ENCODE data around the gene AGK. TPM values are rescaled to one million over a fixed set of nuclear protein-coding genes. Genes with fewer than 3 reads are reported as not detected.

AGK gene
- total RNA-seq, 1 donor from 2014 or later: 28.6 TPM

- Mint-ChIP-seq H3K27ac (ENCODE audit: unreplicated experiment) (no peak overlapping the region), H3K9me3 (ENCODE audit: unreplicated experiment) (peaks cover 3% of the 10 kb centered on the region), H3K4me3 (ENCODE audit: unreplicated experiment) (no peak overlapping the region), H3K27me3 (ENCODE audit: low read depth, unreplicated experiment) (no peaks in the 10 kb centered on the region), H3K4me1 (ENCODE audit: low read depth, unreplicated experiment) (peaks cover 8% of the 10 kb centered on the region), H3K36me3 (ENCODE audit: low read depth, unreplicated experiment) (peaks cover 5% of the 10 kb centered on the region)
- Histone ChIP-seq H3K4me1 (ENCODE audit: insufficient read depth, low read length) (no peaks in the 10 kb centered on the region), H3K79me2 (ENCODE audit: insufficient read depth, low read length) (peaks cover 3% of the 10 kb centered on the region), H3K4me2 (ENCODE audit: low read length) (no peak overlapping the region), H4K20me1 (ENCODE audit: insufficient read depth, low read length) (peaks cover 12% of the 10 kb centered on the region), H3K36me3 (ENCODE audit: insufficient read depth, low read length) (peaks cover 2% of the 10 kb centered on the region), H3K9me3 (ENCODE audit: insufficient read depth, low read depth, low read length) (no peaks in the 10 kb centered on the region), H3K9ac (ENCODE audit: low read length) (no peak overlapping the region), H3K27ac (ENCODE audit: low read depth, low read length) (no peak overlapping the region), H3K4me3 (ENCODE audit: insufficient read depth, low read depth, low read length) (no peak overlapping the region), H3K27me3 (ENCODE audit: insufficient read depth, low read length) (no peaks in the 10 kb centered on the region), H2AFZ (ENCODE audit: low read depth, low read length) (no peak overlapping the region)
- DNase-seq (ENCODE audit: low read depth): no peak
- no peak for FAIRE-seq
- TF ChIP-seq CTCF (IDR thresholded peaks at IDR 0.05; ENCODE audit: insufficient read depth, low read depth, low read length) (no peak), EZH2 (IDR thresholded peaks at IDR 0.05; ENCODE audit: insufficient read depth, low read length) (no peak)
Measured at GRCh38 chr7:141567432-141567831, 16.2 kb downstream of the AGK start.

- Histone ChIP-seq H4K20me1 (ENCODE audit: insufficient read depth, low read length) (peaks cover 4% of the 10 kb centered on the region), H3K36me3 (ENCODE audit: insufficient read depth, low read length) (peaks cover 2% of the 10 kb centered on the region), H3K27me3 (ENCODE audit: insufficient read depth, low read length) (no peaks in the 10 kb centered on the region), H3K4me2 (ENCODE audit: low read length) (no peak overlapping the region), H3K4me3 (ENCODE audit: insufficient read depth, low read depth, low read length) (no peak overlapping the region), H3K79me2 (ENCODE audit: insufficient read depth, low read length) (peaks cover 3% of the 10 kb centered on the region), H3K9me3 (ENCODE audit: insufficient read depth, low read depth, low read length) (no peaks in the 10 kb centered on the region), H3K9ac (ENCODE audit: low read length) (no peak overlapping the region), H2AFZ (ENCODE audit: low read depth, low read length) (no peak overlapping the region), H3K27ac (ENCODE audit: low read depth, low read length) (no peak overlapping the region), H3K4me1 (ENCODE audit: insufficient read depth, low read length) (no peaks in the 10 kb centered on the region)
- H3K36me3 Mint-ChIP-seq (ENCODE audit: low read depth, unreplicated experiment): peaks cover 5% of the 10 kb centered on the region
- peaks cover 3% of the 10 kb centered on the region for H3K4me1 Mint-ChIP-seq (ENCODE audit: low read depth, unreplicated experiment)
- H3K27ac Mint-ChIP-seq (ENCODE audit: unreplicated experiment): no peak overlapping the region
- DNase-seq (ENCODE audit: low read depth): no peak
- H3K9me3 Mint-ChIP-seq (ENCODE audit: unreplicated experiment): peaks cover 3% of the 10 kb centered on the region
- H3K4me3 Mint-ChIP-seq (ENCODE audit: unreplicated experiment): no peak overlapping the region
- no peak for FAIRE-seq
- TF ChIP-seq EZH2 (IDR thresholded peaks at IDR 0.05; ENCODE audit: insufficient read depth, low read length) (no peak), CTCF (IDR thresholded peaks at IDR 0.05; ENCODE audit: insufficient read depth, low read depth, low read length) (no peak)
- H3K27me3 Mint-ChIP-seq (ENCODE audit: low read depth, unreplicated experiment): no peaks in the 10 kb centered on the region
Measured at GRCh38 chr7:141568227-141568626, 17.0 kb downstream of the AGK start.

GRCh38 chr7:141571059-141571458 is 19.8 kb downstream of the AGK start:
- H3K27ac ChIP-seq (ENCODE audit: low read depth, low read length): no peak overlapping the region
- no peak overlapping the region for H3K4me2 ChIP-seq (ENCODE audit: low read length)
- no peaks in the 10 kb centered on the region for H3K4me1 Mint-ChIP-seq (ENCODE audit: low read depth, unreplicated experiment)
- H3K9ac ChIP-seq (ENCODE audit: low read length): no peak overlapping the region
- H3K36me3 ChIP-seq (ENCODE audit: insufficient read depth, low read length): no peaks in the 10 kb centered on the region
- no peak overlapping the region for H2AFZ ChIP-seq (ENCODE audit: low read depth, low read length)
- no peaks in the 10 kb centered on the region for H3K27me3 ChIP-seq (ENCODE audit: insufficient read depth, low read length)
- H3K9me3 ChIP-seq (ENCODE audit: insufficient read depth, low read depth, low read length): no peaks in the 10 kb centered on the region
- peaks cover 8% of the 10 kb centered on the region for H3K36me3 Mint-ChIP-seq (ENCODE audit: low read depth, unreplicated experiment)
- peaks cover 3% of the 10 kb centered on the region for H3K79me2 ChIP-seq (ENCODE audit: insufficient read depth, low read length)
- H3K27ac Mint-ChIP-seq (ENCODE audit: unreplicated experiment): no peak overlapping the region
- no peaks in the 10 kb centered on the region for H4K20me1 ChIP-seq (ENCODE audit: insufficient read depth, low read length)
- no peak overlapping the region for H3K4me3 ChIP-seq (ENCODE audit: insufficient read depth, low read depth, low read length)
- H3K4me1 ChIP-seq (ENCODE audit: insufficient read depth, low read length): no peaks in the 10 kb centered on the region
- no peak for TF ChIP-seq CTCF (IDR thresholded peaks at IDR 0.05; ENCODE audit: insufficient read depth, low read depth, low read length)
- TF ChIP-seq EZH2 (IDR thresholded peaks at IDR 0.05; ENCODE audit: insufficient read depth, low read length): no peak
- FAIRE-seq (no peak), DNase-seq (ENCODE audit: low read depth) (no peak)
- H3K9me3 Mint-ChIP-seq (ENCODE audit: unreplicated experiment): peaks cover 4% of the 10 kb centered on the region
- H3K27me3 Mint-ChIP-seq (ENCODE audit: low read depth, unreplicated experiment): no peaks in the 10 kb centered on the region
- H3K4me3 Mint-ChIP-seq (ENCODE audit: unreplicated experiment): no peak overlapping the region
